GM23248 (cell line): ENCODE measurements around the gene ATG10.

Source experiments
- EZH2 ChIP-seq: fragments of 200-600 bp; sonication (generic); IDR thresholded peaks from 2 replicates; pipeline ENCODE4 v1.6.1; 2018; ENCODE audit warnings: antibody characterized with exemption, mild to moderate bottlenecking; ENCODE audit not compliant: insufficient read depth, poor library complexity, severe bottlenecking
- EZH2phosphoT487 ChIP-seq: fragments of 200-600 bp; sonication (generic); IDR thresholded peaks from 2 replicates; pipeline ENCODE4 v1.6.1; 2018; ENCODE audit warnings: antibody characterized with exemption, moderate library complexity, mild to moderate bottlenecking, low read depth; ENCODE audit not compliant: insufficient read depth

DNA sequence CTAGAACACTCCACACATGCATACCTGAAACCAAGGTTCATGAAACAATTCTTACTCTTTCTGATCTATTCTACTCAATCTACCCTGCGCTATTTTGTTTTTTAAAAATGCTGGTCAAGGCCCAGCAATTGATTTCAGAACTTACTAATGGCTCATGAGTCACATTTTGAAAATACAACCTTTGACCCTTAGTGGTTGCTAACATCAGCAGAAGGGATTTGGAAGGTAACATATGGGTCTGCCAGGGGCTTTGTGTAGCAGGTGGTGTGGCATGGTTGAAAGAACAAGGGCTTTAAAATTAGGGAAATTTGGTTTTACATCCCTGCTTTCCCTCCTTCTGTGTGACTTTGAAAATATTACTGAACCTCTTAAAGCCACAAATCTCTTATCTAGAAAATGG is 101.4 kb downstream of the ATG10 start:
- TF ChIP-seq EZH2phosphoT487 (no peak), EZH2 (no peak)
